ENCODE data around the gene GTF2F2.

- TF ChIP-seq CTCF (IDR thresholded peaks at IDR 0.05 in 4 of 5, conservative IDR thresholded peaks at IDR 0.05 in 1 of 5) (no peak), POLR2A (IDR thresholded peaks at IDR 0.05) (no peak)
Measured at GRCh38 chr13:45180713-45181601, 60.6 kb downstream of the GTF2F2 start.
